ACC112 (cell line): Measurements from ENCODE around the gene METTL26.

ENCODE experiments used
- H2AFZ ChIP-seq: fragments of 200-600 bp; sonication (generic); one replicate; pipeline ENCODE4 v1.6.0; 2017; ENCODE audit warnings: antibody characterized with exemption, low read length; ENCODE audit not compliant: unreplicated experiment
- H3K27ac ChIP-seq: fragments of 200-600 bp; sonication (generic); 2 replicates; pipeline ENCODE4 v1.5.1; 2014; ENCODE audit warnings: low read depth, mild to moderate bottlenecking, antibody characterized with exemption, low read length, moderate library complexity
- H3K27me3 ChIP-seq: fragments of 200-600 bp; sonication (generic); 2 replicates; pipeline ENCODE4 v1.6.1; 2014; ENCODE audit warnings: mild to moderate bottlenecking, antibody characterized with exemption, low read length, moderate library complexity, mixed read lengths; ENCODE audit not compliant: insufficient read depth
- H3K36me3 ChIP-seq: fragments of 200-600 bp; sonication (generic); 2 replicates; pipeline ENCODE4 v1.6.1; 2016; ENCODE audit warnings: mild to moderate bottlenecking, antibody characterized with exemption, low read length, moderate library complexity, mixed read lengths; ENCODE audit not compliant: insufficient read depth
- H3K4me1 ChIP-seq: fragments of 200-600 bp; sonication (generic); one replicate; pipeline ENCODE4 v1.6.1; 2016; ENCODE audit warnings: low read length, mixed read lengths; ENCODE audit not compliant: insufficient read depth, unreplicated experiment, control insufficient read depth
- H3K4me3 ChIP-seq: fragments of 200-600 bp; sonication (generic); 2 replicates; pipeline ENCODE4 v1.5.1; 2014; ENCODE audit warnings: mild to moderate bottlenecking, low read depth, low read length
- H3K79me2 ChIP-seq: fragments of 200-600 bp; sonication (generic); one replicate; pipeline ENCODE4 v1.6.0; 2016; ENCODE audit warnings: low read length; ENCODE audit not compliant: control insufficient read depth, unreplicated experiment, insufficient read depth

METTL26 gene

DNA sequence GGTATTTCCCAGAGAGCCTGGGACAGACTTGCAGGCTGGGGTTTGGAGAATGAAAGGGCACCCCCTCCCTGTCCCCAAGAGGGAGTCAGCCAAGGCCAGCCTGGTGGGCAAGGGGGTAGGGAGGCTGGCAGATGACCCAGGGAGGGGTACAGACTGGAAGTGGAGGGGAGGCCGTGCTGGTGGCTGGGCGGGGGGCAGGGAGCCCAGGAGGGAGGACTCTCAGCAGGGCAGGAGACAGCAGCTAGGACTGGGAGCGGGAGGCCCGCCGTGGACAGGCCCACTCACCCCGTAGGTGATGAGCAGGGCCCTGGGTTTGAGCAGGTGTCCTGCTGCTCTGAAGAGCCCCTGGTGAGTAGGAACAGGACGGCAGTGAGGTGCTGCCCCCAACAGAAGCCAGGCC is 1.1 kb downstream of the METTL26 start:
- Histone ChIP-seq H3K36me3 (peaks cover 3% of the 10 kb centered on the region; the same call in 1 of the 2 replicates), H3K27me3 (no peaks in the 10 kb centered on the region), H3K27ac (no peak overlapping the region), H2AFZ (no peak overlapping the region), H3K4me3 (peak overlapping the region; percentile 93), H3K4me1 (peaks cover 21% of the 10 kb centered on the region), H3K79me2 (peaks cover 10% of the 10 kb centered on the region)

GRCh38 chr16:634051-634670 is 1.9 kb downstream of the METTL26 start:
- H3K79me2 ChIP-seq: peaks cover 10% of the 10 kb centered on the region
- H3K27ac ChIP-seq: no peak overlapping the region
- H3K4me1 ChIP-seq: peaks cover 24% of the 10 kb centered on the region
- no peak overlapping the region for H2AFZ ChIP-seq
- H3K36me3 ChIP-seq: peaks cover 3% of the 10 kb centered on the region; the same call in 1 of the 2 replicates
- no peaks in the 10 kb centered on the region for H3K27me3 ChIP-seq
- H3K4me3 ChIP-seq: no peak overlapping the region; the same call in 1 of the 2 replicates

GRCh38 chr16:633336-634050 is 2.6 kb downstream of the METTL26 start:
- no peaks in the 10 kb centered on the region for H3K27me3 ChIP-seq
- H3K4me1 ChIP-seq: peaks cover 24% of the 10 kb centered on the region
- no peak overlapping the region for H3K4me3 ChIP-seq
- H2AFZ ChIP-seq: no peak overlapping the region
- H3K79me2 ChIP-seq: peaks cover 10% of the 10 kb centered on the region
- peaks cover 3% of the 10 kb centered on the region; the same call in 1 of the 2 replicates for H3K36me3 ChIP-seq
- no peak overlapping the region for H3K27ac ChIP-seq

DNA sequence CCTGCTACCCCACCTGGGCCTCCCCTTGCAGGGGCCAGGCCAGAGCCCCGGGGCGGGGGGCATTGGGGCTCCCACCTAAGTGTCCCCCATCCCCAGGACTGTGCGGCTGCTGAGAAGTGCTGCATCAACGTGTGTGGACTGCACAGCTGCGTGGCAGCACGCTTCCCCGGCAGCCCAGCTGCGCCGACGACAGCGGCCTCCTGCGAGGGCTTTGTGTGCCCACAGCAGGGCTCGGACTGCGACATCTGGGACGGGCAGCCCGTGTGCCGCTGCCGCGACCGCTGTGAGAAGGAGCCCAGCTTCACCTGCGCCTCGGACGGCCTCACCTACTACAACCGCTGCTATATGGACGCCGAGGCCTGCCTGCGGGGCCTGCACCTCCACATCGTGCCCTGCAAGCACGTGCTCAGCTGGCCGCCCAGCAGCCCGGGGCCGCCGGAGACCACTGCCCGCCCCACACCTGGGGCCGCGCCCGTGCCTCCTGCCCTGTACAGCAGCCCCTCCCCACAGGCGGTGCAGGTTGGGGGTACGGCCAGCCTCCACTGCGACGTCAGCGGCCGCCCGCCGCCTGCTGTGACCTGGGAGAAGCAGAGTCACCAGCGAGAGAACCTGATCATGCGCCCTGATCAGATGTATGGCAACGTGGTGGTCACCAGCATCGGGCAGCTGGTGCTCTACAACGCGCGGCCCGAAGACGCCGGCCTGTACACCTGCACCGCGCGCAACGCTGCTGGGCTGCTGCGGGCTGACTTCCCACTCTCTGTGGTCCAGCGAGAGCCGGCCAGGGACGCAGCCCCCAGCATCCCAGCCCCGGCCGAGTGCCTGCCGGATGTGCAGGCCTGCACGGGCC is 3.4 kb downstream of the METTL26 start:
- no peak overlapping the region for H3K27ac ChIP-seq
- H3K4me1 ChIP-seq: peaks cover 28% of the 10 kb centered on the region
- no peak overlapping the region for H2AFZ ChIP-seq
- no peak overlapping the region for H3K4me3 ChIP-seq
- peaks cover 10% of the 10 kb centered on the region for H3K79me2 ChIP-seq
- no peaks in the 10 kb centered on the region for H3K27me3 ChIP-seq
- peaks cover 3% of the 10 kb centered on the region; the same call in 1 of the 2 replicates for H3K36me3 ChIP-seq

GRCh38 chr16:631808-632358 is 4.2 kb downstream of the METTL26 start:
- H3K79me2 ChIP-seq: peaks cover 10% of the 10 kb centered on the region
- peaks cover 3% of the 10 kb centered on the region; the same call in 1 of the 2 replicates for H3K36me3 ChIP-seq
- H2AFZ ChIP-seq: no peak overlapping the region
- no peak overlapping the region for H3K4me3 ChIP-seq
- H3K27ac ChIP-seq: no peak overlapping the region
- no peaks in the 10 kb centered on the region for H3K27me3 ChIP-seq
- peaks cover 31% of the 10 kb centered on the region for H3K4me1 ChIP-seq

DNA sequence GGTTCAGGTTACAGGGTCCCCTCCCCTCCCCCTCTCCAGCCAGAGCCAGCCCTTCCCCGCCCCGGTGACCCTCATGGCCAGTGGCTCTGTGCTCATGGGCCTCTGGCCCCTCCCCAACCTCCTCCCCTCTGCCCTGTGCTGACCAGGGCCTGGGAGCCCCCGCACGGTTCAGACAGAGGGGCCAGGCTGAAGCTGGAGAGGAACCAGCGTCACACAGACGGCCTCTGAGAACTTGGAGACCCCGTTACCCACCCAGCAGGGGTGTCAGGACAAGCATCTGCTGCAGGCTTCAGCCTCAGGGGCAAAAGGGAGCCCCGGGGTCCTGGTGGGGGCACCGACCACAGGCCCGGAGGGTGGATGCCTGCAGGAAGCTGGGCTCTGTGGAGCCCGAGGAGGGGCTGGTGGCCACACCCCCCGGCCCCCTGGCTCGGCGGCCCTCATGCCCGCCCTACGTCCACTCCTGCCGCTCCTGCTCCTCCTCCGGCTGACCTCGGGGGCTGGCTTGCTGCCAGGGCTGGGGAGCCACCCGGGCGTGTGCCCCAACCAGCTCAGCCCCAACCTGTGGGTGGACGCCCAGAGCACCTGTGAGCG is 5.2 kb downstream of the METTL26 start, which contains the start of gene WFIKKN1:
Gene WFIKKN1 (plus strand): TSS at position 171 of the 591 bp plus-strand sequence. CDS start 269 bp downstream, at position 440.
- H3K4me1 ChIP-seq: peaks cover 38% of the 10 kb centered on the region
- H3K79me2 ChIP-seq: peaks cover 10% of the 10 kb centered on the region
- H3K27me3 ChIP-seq: no peaks in the 10 kb centered on the region
- no peak within 1 kb of the TSS for H3K4me3 ChIP-seq
- H3K36me3 ChIP-seq: peaks cover 3% of the 10 kb centered on the region; the same call in 1 of the 2 replicates
- H2AFZ ChIP-seq: no peak within 1 kb of the TSS
- H3K27ac ChIP-seq: no peak within 1 kb of the TSS

DNA sequence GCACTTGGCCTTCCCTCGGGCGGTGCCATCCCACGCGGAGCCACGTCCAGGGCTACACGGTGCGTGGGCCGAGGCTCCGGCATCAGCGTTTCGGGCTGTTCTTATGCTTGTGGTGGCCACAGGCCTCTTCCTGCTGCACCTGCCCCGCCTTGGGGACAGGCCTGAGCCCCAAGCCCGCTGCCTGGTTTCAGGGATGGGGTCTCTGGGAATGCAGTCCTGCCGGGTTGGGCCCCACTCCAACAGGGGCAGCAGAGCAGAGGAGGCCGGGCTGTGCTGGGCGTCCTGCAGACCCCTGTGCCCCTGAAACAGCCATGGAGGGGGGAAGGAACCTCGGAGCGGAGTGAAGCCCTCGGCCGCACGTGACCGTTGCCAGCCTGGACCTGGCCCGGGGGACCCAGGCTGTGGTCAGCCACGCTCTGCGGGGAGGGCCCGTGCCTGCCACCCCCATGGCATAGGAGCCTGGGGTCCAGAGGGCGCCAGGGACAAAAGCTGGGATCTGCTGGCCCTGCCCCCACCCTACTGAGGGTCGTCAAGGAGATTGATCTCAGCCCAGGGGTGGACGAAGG is 5.8 kb downstream of the METTL26 start:
- no peak overlapping the region for H3K27ac ChIP-seq
- H3K36me3 ChIP-seq: peaks cover 3% of the 10 kb centered on the region; the same call in 1 of the 2 replicates
- peaks cover 6% of the 10 kb centered on the region for H3K79me2 ChIP-seq
- H2AFZ ChIP-seq: no peak overlapping the region
- no peak overlapping the region for H3K4me3 ChIP-seq
- H3K27me3 ChIP-seq: no peaks in the 10 kb centered on the region
- peaks cover 38% of the 10 kb centered on the region for H3K4me1 ChIP-seq

GRCh38 chr16:629833-630248 is 6.3 kb downstream of the METTL26 start:
- Histone ChIP-seq H3K27ac (no peak overlapping the region), H3K36me3 (peaks cover 3% of the 10 kb centered on the region; the same call in 1 of the 2 replicates), H3K79me2 (peaks cover 1% of the 10 kb centered on the region), H3K4me3 (no peak overlapping the region), H3K27me3 (no peaks in the 10 kb centered on the region), H3K4me1 (peaks cover 34% of the 10 kb centered on the region), H2AFZ (no peak overlapping the region)

DNA sequence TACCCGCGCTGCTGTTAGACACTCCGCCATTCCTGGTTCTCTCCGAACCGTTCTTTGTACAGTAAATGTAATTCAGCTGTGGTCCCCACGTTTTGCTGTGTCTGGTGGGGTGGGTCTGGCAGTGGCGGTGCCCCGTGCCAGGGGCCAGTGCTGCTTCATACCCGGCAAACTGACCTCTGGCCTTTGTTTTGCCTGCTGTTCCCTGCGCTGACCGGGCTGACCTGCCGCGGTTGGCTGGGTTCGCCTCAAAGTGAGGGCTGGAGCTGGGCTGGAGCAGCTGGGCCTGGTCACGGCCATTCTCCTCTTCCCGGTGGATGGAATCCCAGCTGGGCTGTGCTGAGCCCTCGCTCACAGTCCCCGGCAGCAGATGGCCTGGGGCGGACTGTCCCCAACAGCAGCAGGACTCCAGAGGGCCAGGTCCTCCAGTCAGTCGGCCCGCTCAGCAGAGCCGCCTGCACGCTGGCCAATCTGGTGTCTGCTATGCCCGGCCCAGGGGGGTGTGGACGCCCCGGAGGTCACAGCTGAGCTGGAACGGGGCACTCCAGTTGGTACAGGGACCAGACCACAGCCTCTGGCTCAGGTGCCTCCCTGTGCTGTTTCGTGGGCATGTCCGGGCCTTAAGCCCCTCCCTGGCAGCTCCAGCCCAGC is 6.8 kb downstream of the METTL26 start:
- Histone ChIP-seq H3K27ac (no peak overlapping the region), H3K4me1 (peaks cover 33% of the 10 kb centered on the region), H3K36me3 (peaks cover 3% of the 10 kb centered on the region; the same call in 1 of the 2 replicates), H2AFZ (no peak overlapping the region), H3K79me2 (no peaks in the 10 kb centered on the region), H3K4me3 (no peak overlapping the region), H3K27me3 (no peaks in the 10 kb centered on the region)
